ENCODE data around the gene MCC.

Gene MCC

DNA sequence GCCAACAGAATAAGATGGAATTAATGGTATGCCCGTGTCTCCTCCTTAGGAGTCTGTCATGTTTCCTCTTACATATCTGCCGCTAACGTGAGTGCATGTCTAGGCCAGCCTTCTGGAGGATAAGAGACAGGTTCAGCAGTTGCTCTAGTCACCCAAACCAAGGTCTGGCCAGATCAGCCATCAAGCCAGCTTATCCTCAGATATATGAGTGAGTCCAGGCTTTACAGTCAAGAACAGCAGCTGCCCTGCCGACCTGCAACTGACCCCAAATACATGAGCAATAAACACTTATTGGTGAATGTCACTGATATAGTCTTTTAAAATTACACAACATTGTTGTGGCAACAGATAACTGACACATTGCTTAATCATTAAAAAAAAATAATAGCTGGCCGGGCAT lies 177.0 kb downstream of the MCC start:
- no peak for FAIRE-seq

DNA sequence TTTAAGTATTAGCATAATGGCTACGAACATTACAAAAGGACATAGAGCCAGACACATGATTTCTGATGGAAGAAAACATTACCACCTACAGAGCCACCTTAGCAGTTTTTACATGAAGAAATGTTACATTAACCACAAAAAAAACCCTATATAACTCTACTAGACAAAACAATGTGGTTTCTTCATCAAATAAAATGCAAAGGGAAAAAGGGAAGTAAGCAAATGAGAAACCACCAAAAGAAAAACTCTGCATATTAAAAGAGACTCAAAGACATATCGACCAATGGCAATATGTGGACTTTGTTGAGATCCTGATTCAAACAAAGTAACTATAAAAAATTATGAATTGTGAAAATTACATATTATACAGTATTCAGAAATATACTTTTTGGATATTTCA lies 186.1 kb downstream of the MCC start:
- FAIRE-seq: no peak

DNA sequence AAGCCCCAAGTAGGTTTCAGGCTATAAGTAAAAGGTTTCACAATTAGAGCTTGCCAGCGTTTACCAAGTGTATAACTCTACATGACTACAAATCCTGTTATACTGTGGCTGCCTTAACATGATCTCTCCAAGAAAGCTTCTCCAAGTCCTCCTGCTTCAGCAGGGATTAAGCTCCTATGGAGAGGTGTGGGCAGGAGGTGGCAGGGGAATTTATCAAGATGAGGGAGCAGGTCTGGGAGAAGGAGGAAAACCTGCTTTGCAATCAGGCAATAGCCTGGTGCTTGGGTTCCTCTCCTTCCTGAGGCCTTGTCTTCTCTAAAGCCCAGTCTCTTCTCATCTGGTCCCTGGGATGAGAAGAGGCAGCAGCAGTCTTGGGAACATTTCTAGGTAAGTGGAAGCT lies 188.7 kb downstream of the MCC start:
- FAIRE-seq: no peak

DNA sequence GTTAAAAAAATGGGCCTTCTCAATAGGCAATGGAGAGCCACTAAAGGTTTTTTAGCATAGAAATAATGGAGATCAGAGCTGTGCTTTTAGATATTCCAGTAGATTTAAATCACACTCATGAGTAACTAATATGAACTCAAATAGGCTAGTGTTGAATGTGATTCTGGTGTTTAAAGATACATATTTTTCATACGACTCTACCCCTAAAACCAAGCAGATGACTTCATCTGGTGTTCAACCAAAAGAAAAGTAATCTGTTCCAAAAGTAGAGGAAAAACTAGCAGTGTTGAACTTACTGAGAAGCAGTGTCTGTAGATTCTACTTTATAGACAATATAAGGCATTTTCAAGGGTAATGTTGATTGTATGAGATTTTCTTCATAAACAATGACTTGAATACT lies 191.6 kb downstream of the MCC start:
- FAIRE-seq: no peak

DNA sequence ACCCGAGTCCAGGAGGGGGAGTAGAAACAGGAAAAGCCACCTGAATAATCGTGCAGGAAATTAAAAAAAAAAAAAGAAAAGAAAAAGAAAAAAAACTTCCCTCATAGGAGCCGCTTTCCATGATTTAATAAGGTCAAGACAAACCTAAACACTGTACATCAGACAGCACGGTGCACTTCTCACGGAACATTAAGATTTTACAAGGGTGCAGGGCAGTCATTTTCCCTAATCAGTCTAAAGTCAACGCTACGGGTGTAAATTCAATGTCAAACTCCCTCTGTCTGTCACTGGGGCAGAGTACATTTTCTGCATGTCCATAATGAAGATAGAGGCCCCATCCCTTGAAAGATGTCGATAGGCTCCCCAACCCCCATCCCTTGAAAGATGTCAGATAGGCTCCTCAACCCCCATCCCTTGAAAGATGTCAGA lies 193.1 kb downstream of the MCC start:
- no peak for FAIRE-seq

- FAIRE-seq: peak; percentile 73
Observed at GRCh38 chr5:113294311-113295110, 193.7 kb downstream of the MCC start.

DNA sequence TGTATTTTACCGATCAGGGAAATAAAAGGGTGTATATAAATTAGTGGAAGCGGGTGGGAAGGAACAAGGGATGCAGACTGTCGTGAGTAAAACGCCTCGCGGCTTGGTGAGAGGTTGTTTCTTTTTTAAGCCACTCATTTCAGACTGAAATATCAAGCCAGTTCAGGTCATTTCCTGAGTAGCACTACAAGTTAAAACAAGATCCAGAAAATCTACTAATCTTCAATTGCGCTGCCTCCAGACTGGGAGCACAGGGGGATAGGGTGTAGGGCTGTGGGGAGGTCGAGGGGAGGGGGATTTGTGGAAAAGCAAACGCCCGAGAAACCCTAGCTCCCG lies 194.3 kb downstream of the MCC start:
- no peak for FAIRE-seq

- FAIRE-seq: no peak
Observed at GRCh38 chr5:113293068-113293974, 194.9 kb downstream of the MCC start.

DNA sequence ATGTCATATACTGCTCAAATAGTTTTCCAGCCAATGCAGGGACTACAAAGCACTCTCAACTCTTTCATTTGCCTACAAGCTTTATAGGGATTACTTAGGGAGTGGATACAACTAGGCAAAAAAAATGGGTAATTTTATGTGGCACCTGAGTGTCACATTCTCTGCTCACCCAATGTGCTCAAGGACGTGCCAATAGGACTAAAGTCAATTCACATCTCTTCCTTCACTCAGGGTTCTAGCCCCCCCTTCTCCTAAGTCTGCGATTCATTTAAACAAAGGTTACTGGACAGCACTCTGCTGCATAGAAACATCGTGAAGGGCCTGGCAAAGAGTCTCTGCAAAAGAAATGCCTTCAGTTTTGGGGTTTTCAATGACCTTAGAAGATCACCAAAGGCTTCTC lies 195.8 kb downstream of the MCC start:
- FAIRE-seq: no peak

DNA sequence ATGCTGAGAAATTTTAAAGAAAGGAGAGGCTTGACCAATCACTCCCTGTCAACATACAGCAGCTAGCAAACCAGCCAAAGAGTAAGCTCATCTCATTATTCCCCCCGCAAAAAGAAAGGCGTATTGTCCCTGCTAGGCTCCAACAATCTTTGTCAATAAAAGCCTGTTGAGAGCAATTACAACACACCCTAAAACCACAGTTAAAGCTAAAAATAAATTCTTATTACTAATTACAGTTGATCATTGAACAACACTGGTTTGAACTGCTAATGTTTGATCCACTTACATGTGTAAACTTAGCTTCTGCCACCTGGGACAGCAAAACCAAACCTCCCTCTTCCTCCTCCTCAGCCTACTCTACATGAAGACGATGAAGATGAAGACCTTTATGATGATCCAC lies 204.7 kb downstream of the MCC start:
- FAIRE-seq: no peak

DNA sequence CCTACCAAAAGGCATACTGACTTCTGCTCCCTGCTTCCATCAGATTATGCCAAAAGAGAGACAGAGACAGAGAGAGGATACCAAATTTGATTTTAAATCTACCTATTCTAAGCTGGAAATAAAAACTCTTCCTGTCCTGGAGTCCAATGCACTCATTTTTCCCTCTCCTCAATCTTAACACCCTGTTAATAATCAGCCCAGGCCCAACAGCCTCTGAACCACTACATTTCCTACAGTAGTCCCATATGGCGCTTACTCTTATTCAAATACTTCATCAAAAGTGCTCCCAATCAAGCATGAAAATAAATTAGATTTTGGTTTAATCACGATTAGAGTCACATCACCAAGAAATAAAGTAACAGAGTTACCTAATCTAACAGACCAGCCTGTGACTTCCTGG lies 205.8 kb downstream of the MCC start:
- FAIRE-seq: no peak

DNA sequence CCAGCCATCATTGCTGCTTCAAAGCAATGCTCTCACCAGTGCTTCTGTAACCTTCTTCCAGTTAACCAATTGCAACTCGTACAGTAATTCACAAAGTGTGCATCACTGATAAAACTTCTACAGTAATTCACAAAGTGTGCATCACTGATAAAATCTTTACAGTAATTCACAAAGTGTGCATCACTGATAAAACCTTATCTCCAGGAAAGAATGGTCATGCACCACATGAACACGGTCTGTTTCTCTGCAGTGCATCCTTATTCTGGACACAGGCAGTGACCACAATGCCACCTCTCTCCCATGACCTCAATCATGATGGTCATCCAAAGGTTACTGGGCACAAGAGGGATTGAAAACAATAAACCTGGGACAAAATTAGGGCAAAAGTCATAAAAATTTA lies 207.1 kb downstream of the MCC start:
- FAIRE-seq: no peak

DNA sequence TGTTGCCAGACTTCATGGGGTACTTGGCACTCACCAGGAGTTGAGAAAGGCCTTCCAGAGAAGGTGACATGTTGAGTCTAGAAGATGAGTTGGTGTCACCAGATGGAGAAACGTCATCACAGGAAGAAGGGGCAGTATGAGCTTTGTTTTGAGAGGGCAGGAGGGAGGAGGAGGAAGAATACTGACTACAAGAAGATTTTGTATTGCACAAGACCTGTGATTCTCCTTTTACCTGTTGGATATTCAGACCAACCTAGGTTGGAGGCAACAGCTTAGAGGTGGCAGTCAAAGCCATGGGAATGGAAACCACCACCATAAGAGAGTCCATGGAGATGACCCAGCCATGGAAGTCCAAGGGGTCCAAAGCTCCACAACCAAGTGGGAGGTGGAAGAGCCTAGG lies 207.7 kb downstream of the MCC start:
- FAIRE-seq: no peak

DNA sequence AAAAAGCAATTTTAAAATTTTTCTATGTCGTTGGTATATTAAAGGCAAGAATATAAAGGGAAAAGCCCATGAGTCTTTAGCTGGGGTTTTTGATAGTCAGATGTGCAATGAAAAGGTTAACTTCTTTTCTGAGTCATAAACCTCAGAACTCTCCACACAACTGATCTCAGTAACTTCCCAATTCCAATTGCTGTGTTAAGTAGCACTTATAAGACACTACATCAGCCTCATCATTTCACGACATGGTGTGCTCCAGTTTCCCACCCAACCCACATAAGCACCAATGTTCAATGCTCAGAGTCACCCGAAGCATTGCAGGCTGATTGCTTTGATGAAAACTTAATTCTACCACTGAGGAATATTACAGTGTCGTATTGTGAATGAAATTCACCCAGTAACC lies 209.3 kb downstream of the MCC start:
- FAIRE-seq: no peak

DNA sequence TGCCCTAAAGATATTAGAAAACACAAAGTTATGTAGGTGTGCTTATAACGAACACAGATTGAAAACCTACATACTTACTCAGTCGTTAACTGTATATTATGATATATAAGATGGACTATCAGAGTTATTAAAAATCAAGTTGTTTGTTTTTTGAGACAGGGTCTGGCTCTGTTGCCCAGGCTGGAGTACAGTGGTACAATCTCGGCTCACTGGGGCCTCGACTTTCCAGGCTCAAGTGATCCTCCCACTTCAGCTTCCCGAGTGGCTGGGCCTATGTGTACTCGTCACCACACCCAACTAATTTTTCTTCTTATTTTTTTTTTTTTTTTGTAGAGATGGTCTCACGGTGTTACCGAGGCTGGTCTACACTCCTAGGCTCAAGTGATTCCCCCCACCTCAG lies 211.8 kb downstream of the MCC start:
- no peak for FAIRE-seq

- FAIRE-seq: no peak
Observed at GRCh38 chr5:113276001-113276400, 212.3 kb downstream of the MCC start.

- no peak for FAIRE-seq
Observed at GRCh38 chr5:113274836-113275414, 213.3 kb downstream of the MCC start.

DNA sequence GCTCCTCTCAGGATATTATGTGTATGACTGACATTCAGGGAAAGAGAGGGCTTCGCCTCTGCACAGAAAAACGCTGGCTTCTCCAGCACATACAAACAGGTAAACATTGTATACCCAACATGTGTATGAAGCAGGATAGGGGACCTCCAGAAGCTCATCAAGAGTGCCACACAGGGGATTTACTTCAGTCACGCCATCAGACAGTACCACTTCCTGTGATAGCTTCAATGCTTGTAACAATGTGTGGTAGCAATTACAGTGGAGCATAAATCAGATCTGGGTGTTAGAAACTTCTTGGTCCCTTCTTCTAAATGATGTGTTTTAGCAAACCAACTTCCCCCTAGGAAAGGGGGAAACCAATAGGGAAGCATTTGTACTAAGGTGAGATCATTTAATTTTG lies 214.3 kb downstream of the MCC start:
- no peak for FAIRE-seq

DNA sequence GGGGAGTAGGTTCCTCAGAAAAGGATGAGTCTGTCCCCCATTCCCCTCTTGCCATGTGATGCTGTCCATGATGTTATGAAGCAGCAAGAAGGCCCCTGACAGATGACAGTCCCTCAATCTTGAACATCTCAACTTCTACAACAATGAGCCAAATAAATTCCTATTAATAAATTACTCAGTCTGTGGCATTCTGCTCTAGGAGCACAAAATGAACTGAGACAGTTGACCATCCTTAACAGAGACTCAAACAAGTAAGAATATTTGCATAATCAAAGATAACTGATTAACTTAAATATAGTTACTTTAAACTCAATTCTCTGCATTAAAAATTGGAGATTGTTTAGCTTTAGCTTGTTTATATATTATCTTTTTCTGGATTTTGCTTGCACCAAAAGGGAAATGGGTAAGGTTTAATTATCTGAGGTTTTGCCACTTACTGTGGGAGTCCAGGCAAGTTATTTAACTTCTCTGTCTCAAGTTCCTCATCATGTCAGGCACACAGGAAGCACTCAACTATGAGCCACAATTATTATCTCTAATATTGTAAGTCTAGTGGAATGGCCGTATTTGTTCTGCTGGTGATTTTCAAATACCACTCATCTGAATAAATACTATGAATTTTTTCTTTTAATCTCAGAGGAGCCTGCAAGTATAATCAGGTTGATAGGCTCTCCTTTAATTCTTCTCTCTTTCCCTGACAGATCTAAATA lies 216.4 kb downstream of the MCC start:
- FAIRE-seq: no peak

DNA sequence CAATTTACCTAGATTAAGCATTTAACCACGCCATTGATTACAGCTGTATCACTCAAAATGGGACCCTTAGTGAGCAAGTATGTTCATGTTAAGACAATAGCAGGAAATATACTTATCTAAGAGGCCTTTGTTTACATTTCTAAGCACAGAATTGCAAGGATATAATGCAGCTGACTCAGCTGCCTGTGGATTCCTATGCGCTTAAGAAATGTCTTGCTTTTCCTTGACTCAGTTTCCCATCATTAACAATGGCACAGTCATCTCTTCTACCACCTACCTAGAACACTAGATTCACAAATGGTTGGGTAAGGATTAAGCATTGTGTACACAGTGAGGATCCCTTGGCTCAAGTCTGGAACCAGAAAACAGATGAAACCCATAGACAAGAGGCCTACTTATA lies 217.2 kb downstream of the MCC start:
- FAIRE-seq: no peak

DNA sequence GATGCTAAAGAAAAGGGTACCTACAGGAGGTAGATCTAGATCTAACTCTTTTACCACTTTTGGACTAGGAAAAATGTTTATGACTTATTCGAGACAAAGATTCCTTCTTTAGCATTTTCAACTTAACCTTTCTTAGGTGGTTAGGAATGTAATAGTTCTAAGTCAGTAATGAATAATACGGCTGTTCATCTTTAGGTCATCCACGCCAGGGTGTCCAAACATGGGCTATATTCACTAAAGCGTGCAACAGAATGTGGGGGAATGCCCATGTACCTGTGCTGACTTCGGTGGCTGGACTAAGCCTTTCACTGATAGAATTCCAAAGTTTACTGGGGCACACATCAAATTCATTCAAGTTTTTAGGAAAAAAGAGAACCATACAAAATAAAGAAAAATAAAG lies 218.2 kb downstream of the MCC start:
- FAIRE-seq: no peak

DNA sequence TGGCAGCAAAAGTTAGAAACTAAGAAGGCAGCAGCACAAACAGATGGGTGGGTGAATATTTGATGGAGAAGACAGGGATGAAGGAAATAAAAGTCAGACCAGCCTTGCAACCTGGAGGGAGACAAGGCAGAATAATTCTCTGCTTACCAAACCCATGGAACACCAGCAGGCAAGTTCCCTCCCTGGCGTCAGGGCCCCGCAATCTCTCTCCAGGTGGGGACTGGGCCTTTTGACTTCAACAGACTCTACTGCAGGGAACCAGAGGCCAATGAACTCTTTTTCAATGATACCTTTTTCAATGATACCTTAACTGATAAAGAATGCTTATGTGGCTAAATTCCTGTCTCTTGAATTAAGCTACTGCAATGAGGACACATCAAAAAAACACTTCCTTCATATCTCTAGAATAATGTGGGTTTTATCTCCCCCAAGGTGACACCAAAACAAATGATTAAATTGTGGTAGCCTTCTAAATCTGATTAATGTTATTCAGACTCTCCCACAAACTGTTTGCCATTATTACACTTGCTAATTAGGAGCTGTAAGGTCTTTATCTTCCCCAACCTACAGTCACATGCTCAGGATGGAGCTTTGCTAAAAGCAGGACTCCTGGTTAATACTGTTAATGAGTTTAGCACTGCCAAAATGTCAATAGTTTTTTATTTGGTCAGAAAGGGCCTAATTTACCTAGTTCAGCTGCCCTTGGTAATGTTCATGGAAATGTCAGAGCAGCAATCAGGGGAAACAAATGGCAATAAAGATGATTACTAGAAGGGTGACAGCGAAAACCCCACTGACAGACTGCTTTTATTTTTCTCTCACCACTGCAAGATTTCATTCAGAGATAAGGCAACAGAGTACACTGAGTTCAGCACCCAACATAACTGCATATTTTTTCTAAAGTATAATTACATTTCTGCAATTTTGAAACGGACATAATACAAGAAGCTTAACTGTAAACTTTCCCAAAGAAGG lies 218.9 kb downstream of the MCC start:
- no peak for FAIRE-seq
